Measurements from ENCODE around the gene HINT2. TPM values are rescaled to one million over a fixed set of nuclear protein-coding genes. Genes with fewer than 3 reads are reported as not detected.

The HINT2 gene
- total RNA-seq, 2 donors from 2014 or later = 31.3 to 35.0 TPM

GRCh38 chr9:35808433-35808832 lies 6.4 kb downstream of the HINT2 start:
- Histone ChIP-seq H3K9me3 (no peaks in the 10 kb centered on the region), H3K36me3 (peaks cover 27% of the 10 kb centered on the region), H3K4me1 (peaks cover 0 to 26% of the 10 kb centered on the region in 2 donors), H3K4me3 (no peak overlapping the region), H3K27me3 (no peaks in the 10 kb centered on the region), H3K27ac (no peak overlapping the region)
- DNase-seq (ENCODE audit: low spot score) = no peak
- TF ChIP-seq, protein P1, sequence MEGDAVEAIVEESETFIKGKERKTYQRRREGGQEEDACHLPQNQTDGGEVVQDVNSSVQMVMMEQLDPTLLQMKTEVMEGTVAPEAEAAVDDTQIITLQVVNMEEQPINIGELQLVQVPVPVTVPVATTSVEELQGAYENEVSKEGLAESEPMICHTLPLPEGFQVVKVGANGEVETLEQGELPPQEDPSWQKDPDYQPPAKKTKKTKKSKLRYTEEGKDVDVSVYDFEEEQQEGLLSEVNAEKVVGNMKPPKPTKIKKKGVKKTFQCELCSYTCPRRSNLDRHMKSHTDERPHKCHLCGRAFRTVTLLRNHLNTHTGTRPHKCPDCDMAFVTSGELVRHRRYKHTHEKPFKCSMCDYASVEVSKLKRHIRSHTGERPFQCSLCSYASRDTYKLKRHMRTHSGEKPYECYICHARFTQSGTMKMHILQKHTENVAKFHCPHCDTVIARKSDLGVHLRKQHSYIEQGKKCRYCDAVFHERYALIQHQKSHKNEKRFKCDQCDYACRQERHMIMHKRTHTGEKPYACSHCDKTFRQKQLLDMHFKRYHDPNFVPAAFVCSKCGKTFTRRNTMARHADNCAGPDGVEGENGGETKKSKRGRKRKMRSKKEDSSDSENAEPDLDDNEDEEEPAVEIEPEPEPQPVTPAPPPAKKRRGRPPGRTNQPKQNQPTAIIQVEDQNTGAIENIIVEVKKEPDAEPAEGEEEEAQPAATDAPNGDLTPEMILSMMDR (IDR thresholded peaks at IDR 0.05) = no peak

DNA sequence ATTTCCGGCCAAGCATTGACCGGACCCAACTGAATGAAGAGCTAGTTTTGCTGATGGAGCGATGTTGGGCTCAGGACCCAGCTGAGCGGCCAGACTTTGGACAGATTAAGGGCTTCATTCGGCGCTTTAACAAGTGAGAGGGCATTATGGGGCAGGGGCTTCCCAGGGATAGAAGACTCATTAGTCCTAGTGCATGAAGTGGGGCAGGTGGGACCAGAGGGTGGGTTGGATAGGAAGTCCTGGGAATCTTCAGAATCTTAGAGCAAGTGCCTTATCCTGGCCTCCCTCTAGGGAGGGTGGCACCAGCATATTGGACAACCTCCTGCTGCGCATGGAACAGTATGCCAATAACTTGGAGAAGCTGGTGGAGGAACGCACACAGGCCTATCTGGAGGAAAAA lies 8.7 kb downstream of the HINT2 start:
- H3K27ac ChIP-seq = no peak overlapping the region
- H3K9me3 ChIP-seq = no peaks in the 10 kb centered on the region
- H3K4me1 ChIP-seq = peaks cover 0 to 4% of the 10 kb centered on the region in 2 donors
- H3K27me3 ChIP-seq = no peaks in the 10 kb centered on the region
- H3K36me3 ChIP-seq = peaks cover 34% of the 10 kb centered on the region
- H3K4me3 ChIP-seq = no peak overlapping the region
- DNase-seq (ENCODE audit: low spot score) = no peak
- TF ChIP-seq, protein P1 (IDR thresholded peaks at IDR 0.05) = no peak

- peaks cover 33% of the 10 kb centered on the region for H3K36me3 ChIP-seq
- TF ChIP-seq, protein P1 (IDR thresholded peaks at IDR 0.05) = no peak
- H3K4me3 ChIP-seq = no peak overlapping the region
- no peaks in the 10 kb centered on the region for H3K4me1 ChIP-seq
- no peaks in the 10 kb centered on the region for H3K27me3 ChIP-seq
- no peak for DNase-seq (ENCODE audit: low spot score)
- H3K9me3 ChIP-seq = no peaks in the 10 kb centered on the region
- no peak overlapping the region for H3K27ac ChIP-seq
Observed at GRCh38 chr9:35801328-35802128, 13.3 kb downstream of the HINT2 start.

GRCh38 chr9:35800530-35800929 lies 14.3 kb downstream of the HINT2 start:
- Histone ChIP-seq H3K4me1 (no peaks in the 10 kb centered on the region), H3K27me3 (no peaks in the 10 kb centered on the region), H3K27ac (no peak overlapping the region), H3K9me3 (no peaks in the 10 kb centered on the region), H3K36me3 (peaks cover 23% of the 10 kb centered on the region), H3K4me3 (no peak overlapping the region)
- TF ChIP-seq, protein P1 (IDR thresholded peaks at IDR 0.05) = no peak
- no peak for DNase-seq (ENCODE audit: low spot score)

GRCh38 chr9:35798658-35799374 lies 16.0 kb downstream of the HINT2 start:
- Histone ChIP-seq H3K36me3 (peaks cover 20% of the 10 kb centered on the region), H3K4me1 (peaks cover 0 to 9% of the 10 kb centered on the region in 2 donors), H3K4me3 (no peak overlapping the region), H3K9me3 (no peaks in the 10 kb centered on the region), H3K27me3 (no peaks in the 10 kb centered on the region), H3K27ac (no peak overlapping the region)
- DNase-seq (ENCODE audit: low spot score) = no peak
- TF ChIP-seq, protein P1 (IDR thresholded peaks at IDR 0.05) = no peak
